ENCODE results near the gene GPR68. TPM values are rescaled to one million over a fixed set of nuclear protein-coding genes. Genes with fewer than 3 reads are reported as not detected.

GPR68 gene
- total RNA-seq, 2 experiments from 2014 or later = 1.2 to 1.3 TPM

Other genes starting within 250 kb of the GPR68 start
- gene RPS6KA5, start 184.1 kb downstream of the GPR68 start, total RNA-seq = 10 to 100 TPM; 10.0 to 12.0 TPM
- 10 to 100 TPM; 39.5 to 49.2 TPM for gene DGLUCY, start 130.6 kb downstream of the GPR68 start, total RNA-seq
- 10 to 100 TPM; 76.0 to 83.3 TPM for gene CCDC88C, start 173.1 kb upstream of the GPR68 start, total RNA-seq